Measurements from ENCODE around the gene ZNF334. TPM values are rescaled to one million over a fixed set of nuclear protein-coding genes. Genes with fewer than 3 reads are reported as not detected.

The ZNF334 gene
- 16.1 TPM for total RNA-seq

DNA sequence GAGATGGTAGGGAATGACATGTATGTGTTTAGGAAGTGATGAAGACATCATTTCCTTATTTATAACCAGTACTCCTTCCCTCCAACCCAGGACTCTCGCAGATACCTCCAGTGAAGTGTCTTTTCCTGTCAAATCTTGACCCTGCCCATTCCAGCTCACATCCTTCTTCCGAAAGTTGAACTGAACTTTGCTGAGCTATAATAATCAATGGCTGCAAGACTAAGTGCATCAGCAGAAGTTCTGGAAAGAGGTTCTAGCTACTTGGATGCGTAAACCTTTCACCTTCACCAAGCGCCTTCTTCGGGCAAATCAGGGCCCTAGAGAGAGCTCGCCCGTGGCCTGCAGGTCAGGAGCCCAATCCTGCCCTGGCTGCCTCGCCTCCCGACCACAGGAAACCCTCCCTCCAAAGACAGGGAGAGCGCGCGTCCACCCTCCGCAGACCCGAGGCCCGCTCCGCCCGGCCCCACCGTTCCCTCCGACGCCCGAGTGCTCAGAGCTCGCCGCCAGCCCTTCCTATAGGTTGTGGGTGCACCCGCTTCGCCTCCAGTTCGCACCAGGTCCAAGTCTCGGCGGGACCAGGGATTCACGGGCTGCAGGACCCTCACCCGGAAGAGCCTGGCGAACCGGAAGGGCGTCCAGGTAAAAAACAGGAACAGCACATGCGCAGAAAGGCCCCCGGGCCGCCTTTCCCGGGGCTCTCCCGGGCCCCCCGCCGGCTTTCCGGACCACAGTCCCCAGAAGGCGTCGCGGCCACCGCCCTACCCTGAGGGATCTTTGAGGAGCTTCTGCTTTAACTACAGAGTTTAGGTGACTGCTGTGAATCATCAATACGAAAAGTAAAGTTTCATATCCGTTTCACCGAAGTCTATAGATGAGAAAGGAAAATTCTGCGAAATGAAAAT, at the start of gene ZNF334:
TSS of gene ZNF334 (minus strand) at position 617 of the 902 bp plus-strand sequence. CDS start 1,457 bp downstream, outside the sequence.

DNA sequence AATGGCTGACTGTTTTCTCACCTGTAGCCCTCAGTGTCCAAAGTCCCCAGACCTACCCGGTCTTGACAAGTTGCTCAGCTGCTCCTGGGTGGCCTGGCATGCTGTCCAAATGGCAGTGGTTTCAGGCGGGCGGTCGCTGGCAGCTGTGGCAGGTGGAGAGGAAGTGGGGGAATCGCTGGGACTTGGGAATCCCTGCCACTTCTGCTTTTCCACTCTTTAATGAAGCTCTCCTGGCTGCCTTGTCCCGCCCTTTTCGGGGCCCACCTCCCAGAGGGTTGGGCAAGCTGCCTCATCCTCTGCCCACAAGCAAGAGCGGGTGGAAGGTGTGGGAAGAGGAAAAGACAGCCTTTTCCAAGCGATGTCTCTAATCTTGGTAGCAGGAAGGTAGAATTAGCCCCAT, 37.1 kb upstream of the ZNF334 start, which contains the start of gene OCSTAMP:
TSS of gene OCSTAMP (minus strand) at position 194 of the 400 bp plus-strand sequence. CDS start at position 100, 94 bp downstream.

Other genes starting within 250 kb of the ZNF334 start
- 5.1 TPM for gene CDH22, start 205.1 kb downstream of the ZNF334 start, total RNA-seq
- 60.7 TPM for gene ELMO2, start 106.9 kb downstream of the ZNF334 start, total RNA-seq
- not detected for gene OCSTAMP, start 37.1 kb upstream of the ZNF334 start, total RNA-seq
- gene SLC13A3, start 137.9 kb upstream of the ZNF334 start, total RNA-seq = 6.9 TPM
- gene TP53RK, start 175.9 kb upstream of the ZNF334 start, total RNA-seq = 32.8 TPM
- gene SLC2A10, start 196.1 kb upstream of the ZNF334 start, total RNA-seq = 8.8 TPM

All from diencephalon (tissue), 1 donor.